ENCODE measurements around the gene LCN9. TPM values are rescaled to one million over a fixed set of nuclear protein-coding genes. Genes with fewer than 3 reads are reported as not detected.

The LCN9 gene
- total and polyA plus RNA-seq, 2 of the 13 experiments (the other 11 are each of a cell fraction or from before 2014, with no cell fraction given), result not detected

GRCh38 chr9:135680056-135680455, 16.9 kb downstream of the LCN9 start:
- Histone ChIP-seq H3K9me3 (ENCODE audit: low read length) (no peaks in the 10 kb centered on the region), H3K27me3 (ENCODE audit: control insufficient read depth in 1 of 2, insufficient read depth in 2 of 2, low read length in 2 of 2) (peaks cover 7 to 64% of the 10 kb centered on the region in 2 experiments), H3K36me3 (replicated peaks in 1 of 2; ENCODE audit: control insufficient read depth in 1 of 2, insufficient read depth in 2 of 2, low read length in 2 of 2) (no peaks in the 10 kb centered on the region), H3K4me1 (ENCODE audit: insufficient read depth, low read length) (no peaks in the 10 kb centered on the region), H4K20me1 (ENCODE audit: insufficient read depth, low read length) (no peaks in the 10 kb centered on the region), H3K9ac (ENCODE audit: insufficient read depth, low read depth, low read length) (no peak overlapping the region), H3K79me2 (ENCODE audit: insufficient read depth, low read length) (no peaks in the 10 kb centered on the region), H2AFZ (ENCODE audit: low read length) (no peak overlapping the region), H3K27ac (ENCODE audit: extremely low read length, insufficient read depth, low read length) (no peak overlapping the region), H3K4me3 (replicated peaks in 1 of 3; ENCODE audit: insufficient read depth in 1 of 3, low read depth in 2 of 3, low read length in 3 of 3) (no peak overlapping the region), H3K4me2 (ENCODE audit: low read depth, low read length) (no peak overlapping the region)
- ATAC-seq (no peak), FAIRE-seq (no peak), DNase-seq (ENCODE audit: low spot score) (no peak)
- in situ Hi-C loops (cut with HindIII; ENCODE audit: extremely low pct_ligation_motif_present, low pct_unique_long_range_greater_than_20kb), result no loop called here
- intact Hi-C loops (cut with micrococcal nuclease; ENCODE audit: unreplicated experiment), result no loop called here
- BruUV-seq (replicated peaks), result no TSS peak
- POLR2A ChIA-PET, result no interaction called here
- CTCF ChIA-PET (ENCODE audit: low intra/inter-chr PET ratio, low total read pairs), result no interaction called here
- 29% methylated on average over 15 of the region's 16 CpGs for whole genome bisulfite sequencing (ENCODE audit: low lambda C conversion rate)
- no peak for TF ChIP-seq ZNF709 (CRISPR knock-in tag; IDR thresholded peaks at IDR 0.05)
- TF ChIP-seq ZNF260 (CRISPR knock-in tag; IDR thresholded peaks at IDR 0.05; ENCODE audit: borderline replicate concordance, low read depth), result no peak
- TF ChIP-seq JUNB (CRISPR knock-in tag; IDR thresholded peaks at IDR 0.05; ENCODE audit: borderline replicate concordance), result no peak
- TF ChIP-seq MLXIP (CRISPR knock-in tag; IDR thresholded peaks at IDR 0.05; ENCODE audit: borderline replicate concordance), result no peak
- no peak for TF ChIP-seq HNRNPL (IDR thresholded peaks at IDR 0.05; ENCODE audit: low read depth, low read length)

- in situ Hi-C loops (cut with HindIII; ENCODE audit: extremely low pct_ligation_motif_present, low pct_unique_long_range_greater_than_20kb) (no loop called here), intact Hi-C loops (cut with micrococcal nuclease; ENCODE audit: unreplicated experiment) (no loop called here)
- ChIA-PET POLR2A (no interaction called here), CTCF (ENCODE audit: low intra/inter-chr PET ratio, low total read pairs) (no interaction called here)
- Histone ChIP-seq H3K27me3 (ENCODE audit: control insufficient read depth in 1 of 2, insufficient read depth in 2 of 2, low read length in 2 of 2) (peaks cover 11 to 63% of the 10 kb centered on the region in 2 experiments), H3K79me2 (ENCODE audit: insufficient read depth, low read length) (no peaks in the 10 kb centered on the region), H3K9me3 (ENCODE audit: low read length) (no peaks in the 10 kb centered on the region), H3K27ac (ENCODE audit: extremely low read length, insufficient read depth, low read length) (no peak overlapping the region), H3K4me2 (ENCODE audit: low read depth, low read length) (no peak overlapping the region), H3K9ac (ENCODE audit: insufficient read depth, low read depth, low read length) (no peak overlapping the region), H3K36me3 (replicated peaks in 1 of 2; ENCODE audit: control insufficient read depth in 1 of 2, insufficient read depth in 2 of 2, low read length in 2 of 2) (no peaks in the 10 kb centered on the region), H2AFZ (ENCODE audit: low read length) (no peak overlapping the region), H4K20me1 (ENCODE audit: insufficient read depth, low read length) (no peaks in the 10 kb centered on the region), H3K4me1 (ENCODE audit: insufficient read depth, low read length) (no peaks in the 10 kb centered on the region), H3K4me3 (replicated peaks in 1 of 3; ENCODE audit: insufficient read depth in 1 of 3, low read depth in 2 of 3, low read length in 3 of 3) (no peak overlapping the region)
- BruUV-seq (replicated peaks), result no TSS peak
- WGBS (ENCODE audit: low lambda C conversion rate), result 4% methylated on average over 5 of the region's 5 CpGs
- FAIRE-seq (no peak), ATAC-seq (no peak), DNase-seq (ENCODE audit: low spot score) (no peak)
- TF ChIP-seq ARID4A (CRISPR knock-in tag; IDR thresholded peaks at IDR 0.05; ENCODE audit: borderline replicate concordance) (no peak), IKZF4 (CRISPR knock-in tag; IDR thresholded peaks at IDR 0.05; ENCODE audit: borderline replicate concordance, low read depth, not compliant biosample characterization) (no peak), CREBL2 (CRISPR knock-in tag; IDR thresholded peaks at IDR 0.05; ENCODE audit: borderline replicate concordance) (no peak), SP2 (CRISPR knock-in tag; IDR thresholded peaks at IDR 0.05) (no peak), RCOR2 (CRISPR knock-in tag; IDR thresholded peaks at IDR 0.05) (no peak), RFXAP (CRISPR knock-in tag; IDR thresholded peaks at IDR 0.05; ENCODE audit: borderline replicate concordance) (no peak), MEF2D (CRISPR knock-in tag; IDR thresholded peaks at IDR 0.05) (no peak)
These were observed 18.1 kb downstream of the LCN9 start for GRCh38 chr9:135681161-135681560.
